ENCODE results near the gene TRIM46. TPM values are rescaled to one million over a fixed set of nuclear protein-coding genes. Genes with fewer than 3 reads are reported as not detected.
"Not testable (repeated sequence)": the region's sequence is repeated elsewhere in the genome, so short reads cannot be mapped to it uniquely, and the experiment has no call there.

TRIM46 gene
- total and polyA plus RNA-seq, 2 experiments from 2014 or later = 8.1 to 15.4 TPM

- no peaks in the 10 kb centered on the region; the same call in 1 of the 2 replicates for H3F3A ChIP-seq (replicated peaks; ENCODE audit: low read depth)
- DNase-seq (ENCODE audit: low spot score) (peak; percentile 73), ATAC-seq (peak; percentile 88)
- H3K27me3 ChIP-seq (ENCODE audit: insufficient read depth) = no peaks in the 10 kb centered on the region
- H3K4me2 ChIP-seq = peak overlapping the region; percentile 34
- H3K4me1 Mint-ChIP-seq = peaks cover 12% of the 10 kb centered on the region
- H3K27ac Mint-ChIP-seq = peak overlapping the region; percentile 93
- H3K4me1 ChIP-seq (ENCODE audit: insufficient read depth) = no peaks in the 10 kb centered on the region; the same call in 1 of the 2 replicates
- H2AFZ ChIP-seq = peak overlapping the region; percentile 67
- peak overlapping the region; percentile 61 for H3K4me3 Mint-ChIP-seq
- TF ChIP-seq, protein P1, sequence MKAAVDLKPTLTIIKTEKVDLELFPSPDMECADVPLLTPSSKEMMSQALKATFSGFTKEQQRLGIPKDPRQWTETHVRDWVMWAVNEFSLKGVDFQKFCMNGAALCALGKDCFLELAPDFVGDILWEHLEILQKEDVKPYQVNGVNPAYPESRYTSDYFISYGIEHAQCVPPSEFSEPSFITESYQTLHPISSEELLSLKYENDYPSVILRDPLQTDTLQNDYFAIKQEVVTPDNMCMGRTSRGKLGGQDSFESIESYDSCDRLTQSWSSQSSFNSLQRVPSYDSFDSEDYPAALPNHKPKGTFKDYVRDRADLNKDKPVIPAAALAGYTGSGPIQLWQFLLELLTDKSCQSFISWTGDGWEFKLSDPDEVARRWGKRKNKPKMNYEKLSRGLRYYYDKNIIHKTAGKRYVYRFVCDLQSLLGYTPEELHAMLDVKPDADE (IDR thresholded peaks at IDR 0.05) = peak; percentile 76
- TF ChIP-seq CREB1 (CRISPR knock-in tag; IDR thresholded peaks at IDR 0.05; ENCODE audit: low read depth) = no peak
- peaks cover 10% of the 10 kb centered on the region; the same call in 2 of the 3 replicates for H3K36me3 Mint-ChIP-seq (ENCODE audit: low read depth)
- H3K79me2 ChIP-seq (replicated peaks; ENCODE audit: insufficient read depth) = no peaks in the 10 kb centered on the region
- H3K9me3 Mint-ChIP-seq = no peaks in the 10 kb centered on the region; the same call in 2 of the 3 replicates
- no peaks in the 10 kb centered on the region for H3K9me2 ChIP-seq (ENCODE audit: insufficient read depth)
- no peaks in the 10 kb centered on the region; the same call in 1 of the 2 replicates for H3K36me3 ChIP-seq (ENCODE audit: insufficient read depth)
- H4K20me1 ChIP-seq (replicated peaks; ENCODE audit: insufficient read depth) = no peaks in the 10 kb centered on the region
- peaks cover 6% of the 10 kb centered on the region for H3K27me3 Mint-ChIP-seq (ENCODE audit: insufficient read depth, low read depth, poor library complexity)
- H3K27ac ChIP-seq (ENCODE audit: low read depth) = peak overlapping the region; percentile 7; the same call in 1 of the 2 replicates
- H3K4me3 ChIP-seq = peak overlapping the region; percentile 10; the same call in 1 of the 2 replicates
These were observed 46.0 kb downstream of the TRIM46 start for GRCh38 chr1:155219592-155220031.

- not testable (repeated sequence) for H3K9me2 ChIP-seq (ENCODE audit: insufficient read depth); H3K27ac Mint-ChIP-seq; ATAC-seq; H3K4me3 ChIP-seq; H4K20me1 ChIP-seq (replicated peaks; ENCODE audit: insufficient read depth); H3K27me3 ChIP-seq (ENCODE audit: insufficient read depth); H3K4me1 ChIP-seq (ENCODE audit: insufficient read depth); H3K79me2 ChIP-seq (replicated peaks; ENCODE audit: insufficient read depth); H3K36me3 Mint-ChIP-seq (ENCODE audit: low read depth); H3K4me3 Mint-ChIP-seq; DNase-seq (ENCODE audit: low spot score); H3K27me3 Mint-ChIP-seq (ENCODE audit: insufficient read depth, low read depth, poor library complexity); H3K4me2 ChIP-seq; H3F3A ChIP-seq (replicated peaks; ENCODE audit: low read depth); H3K36me3 ChIP-seq (ENCODE audit: insufficient read depth); H3K9me3 Mint-ChIP-seq
- 0 out of 2 replicates have a peak overlapping the region, but pooled peaks have one; percentile 67 for H2AFZ ChIP-seq
- H3K27ac ChIP-seq (ENCODE audit: low read depth) = peak overlapping the region; percentile 7; the same call in 1 of the 2 replicates
- peaks cover 18% of the 10 kb centered on the region for H3K4me1 Mint-ChIP-seq
These were observed 46.7 kb downstream of the TRIM46 start for GRCh38 chr1:155220211-155220965.

- no peak overlapping the region for H3K4me2 ChIP-seq
- Mint-ChIP-seq H3K27ac (no peak overlapping the region), H3K4me1 (peaks cover 33% of the 10 kb centered on the region), H3K9me3 (no peaks in the 10 kb centered on the region), H3K36me3 (ENCODE audit: low read depth) (peaks cover 9% of the 10 kb centered on the region; the same call in 1 of the 3 replicates), H3K27me3 (ENCODE audit: insufficient read depth, low read depth, poor library complexity) (peaks cover 22% of the 10 kb centered on the region), H3K4me3 (no peak overlapping the region)
- peaks cover 9% of the 10 kb centered on the region for H3K4me1 ChIP-seq (ENCODE audit: insufficient read depth)
- no peak overlapping the region for H3K4me3 ChIP-seq
- H3F3A ChIP-seq (replicated peaks; ENCODE audit: low read depth) = peaks cover 8% of the 10 kb centered on the region
- peaks cover 11% of the 10 kb centered on the region for H3K79me2 ChIP-seq (replicated peaks; ENCODE audit: insufficient read depth)
- peaks cover 6% of the 10 kb centered on the region; the same call in 1 of the 2 replicates for H4K20me1 ChIP-seq (replicated peaks; ENCODE audit: insufficient read depth)
- no peaks in the 10 kb centered on the region; the same call in 1 of the 2 replicates for H3K36me3 ChIP-seq (ENCODE audit: insufficient read depth)
- ATAC-seq (no peak), DNase-seq (ENCODE audit: low spot score) (no peak)
- no peaks in the 10 kb centered on the region for H3K9me2 ChIP-seq (ENCODE audit: insufficient read depth)
- no peaks in the 10 kb centered on the region for H3K27me3 ChIP-seq (ENCODE audit: insufficient read depth)
- no peak overlapping the region for H3K27ac ChIP-seq (ENCODE audit: low read depth)
- H2AFZ ChIP-seq = no peak overlapping the region
- TF ChIP-seq ZNF331 (CRISPR knock-in tag; IDR thresholded peaks at IDR 0.05; ENCODE audit: low read depth) (no peak), EZH2phosphoT487 (IDR thresholded peaks at IDR 0.05; ENCODE audit: unreplicated experiment) (no peak), POLR2AphosphoS5 (IDR thresholded peaks at IDR 0.05; ENCODE audit: low read depth) (no peak), STAT1 (IDR thresholded peaks at IDR 0.05; ENCODE audit: unreplicated experiment) (no peak), CTCF (conservative IDR thresholded peaks at IDR 0.05; ENCODE audit: low read depth in 2 of 2) (no peak), CREB1 (CRISPR knock-in tag; IDR thresholded peaks at IDR 0.05; ENCODE audit: low read depth) (no peak), JUNB (IDR thresholded peaks at IDR 0.05; ENCODE audit: unreplicated experiment) (no peak)
- TF ChIP-seq, protein P1 (IDR thresholded peaks at IDR 0.05) = no peak
These were observed 49.4 kb downstream of the TRIM46 start for GRCh38 chr1:155223047-155223446.

All from GM23338 (cell line).